HepG2 (cell line): ENCODE data around the gene ZNF428. TPM values are rescaled to one million over a fixed set of nuclear protein-coding genes. Genes with fewer than 3 reads are reported as not detected.

ENCODE experiments used
- ATRX ChIP-seq: sonication (generic); formaldehyde crosslinking; IDR thresholded peaks from 2 replicates; pipeline ENCODE4 v1.4.0; 2020; ENCODE audit warnings: missing genetic modification reagents, borderline replicate concordance
- CBX5 ChIP-seq: sonication (generic); formaldehyde crosslinking; IDR thresholded peaks from 2 replicates; pipeline ENCODE4 v1.4.0; 2020; ENCODE audit warnings: missing genetic modification reagents, borderline replicate concordance
- HNRNPK ChIP-seq: fragments of 200-400 bp; formaldehyde crosslinking; IDR thresholded peaks from 2 replicates; pipeline ENCODE4 v1.6.1; 2018; ENCODE audit warnings: low read length, low read depth, moderate library complexity, mild to moderate bottlenecking; ENCODE audit not compliant: poor library complexity, severe bottlenecking
- JUND ChIP-seq: sonication (generic); formaldehyde crosslinking; IDR thresholded peaks from 2 replicates; pipeline ENCODE4 v1.8.0; 2022; ENCODE audit warnings: mild to moderate bottlenecking, missing genetic modification reagents
- KDM6A ChIP-seq: IDR thresholded peaks from 2 replicates; pipeline ENCODE4 v1.6.1; 2016; ENCODE audit warnings: low read depth
- NFRKB ChIP-seq: fragments of 450-650 bp; IDR thresholded peaks from 2 replicates; pipeline ENCODE4 v1.6.1; 2017
- REL ChIP-seq: sonication (generic); formaldehyde crosslinking; conservative IDR thresholded peaks from 2 replicates; pipeline ENCODE4 v1.8.0; 2022; ENCODE audit warnings: mild to moderate bottlenecking, missing genetic modification reagents, moderate library complexity
- SCMH1 ChIP-seq: sonication (generic); formaldehyde crosslinking; IDR thresholded peaks from 2 replicates; pipeline ENCODE4 v1.9.0; 2021; ENCODE audit warnings: missing genetic modification reagents, mild to moderate bottlenecking, borderline replicate concordance
- ZMYM4 ChIP-seq: sonication (generic); formaldehyde crosslinking; IDR thresholded peaks from 2 replicates; pipeline ENCODE4 v1.8.1; 2023; ENCODE audit warnings: mild to moderate bottlenecking, missing genetic modification reagents
- ZNF234 ChIP-seq: sonication (generic); formaldehyde crosslinking; conservative IDR thresholded peaks from 2 replicates; pipeline ENCODE4 v1.5.1; 2020; ENCODE audit warnings: mild to moderate bottlenecking, missing genetic modification reagents
- ZNF563 ChIP-seq: sonication (generic); formaldehyde crosslinking; IDR thresholded peaks from 2 replicates; pipeline ENCODE4 v1.8.0; 2022; ENCODE audit warnings: mild to moderate bottlenecking, moderate library complexity, missing genetic modification reagents
- ZNF598 ChIP-seq: sonication (generic); formaldehyde crosslinking; IDR thresholded peaks from 2 replicates; pipeline ENCODE4 v1.5.1; 2020; ENCODE audit warnings: mild to moderate bottlenecking, missing genetic modification reagents, borderline replicate concordance
- ZNF703 ChIP-seq: sonication (generic); formaldehyde crosslinking; IDR thresholded peaks from 2 replicates; pipeline ENCODE4 v1.5.1; 2020; ENCODE audit warnings: missing genetic modification reagents, mild to moderate bottlenecking, moderate library complexity, borderline replicate concordance
- ZNF816 ChIP-seq: sonication (generic); formaldehyde crosslinking; IDR thresholded peaks from 2 replicates; pipeline ENCODE4 v1.8.0; 2022; ENCODE audit warnings: missing genetic modification reagents, mild to moderate bottlenecking, borderline replicate concordance
- polyA plus RNA-seq, 8 experiments: library from polyadenylated mRNA; depleted of rRNA in 3 of 8; stranded (reverse) in 7 of 8; unstranded in 1 of 8; fragments of >200 nt; fragmentation: Illumina TruSeq in 4 of 8; extraction: Trizol in 4 of 8; gene quantifications; 2 replicates each; pipeline versions ENCODE4 v1.2.1 to v1.2.3, GENCODE V29; 2011 to 2016; ENCODE audit warnings: low read depth in 4 of 8, missing spikeins in 1 of 8, mixed read lengths in 1 of 8; ENCODE audit not compliant: insufficient read depth in 1 of 8
- total RNA-seq, 5 experiments: library from RNA; depleted of rRNA; stranded (reverse); fragments of >200 nt; fragmentation: Illumina TruSeq; extraction: Trizol; gene quantifications; 2 replicates each; pipeline ENCODE4 v1.2.3, GENCODE V29; 2016; ENCODE audit warnings: low read depth in 1 of 5
- TF ChIP-seq, protein P1 (sequence below): fragments of 450-650 bp; IDR thresholded peaks from 2 replicates; pipeline ENCODE4 v1.6.1; 2017; ENCODE audit warnings: mild to moderate bottlenecking
- TF ChIP-seq, protein P2 (sequence below): sonication (generic); formaldehyde crosslinking; IDR thresholded peaks from 2 replicates; pipeline ENCODE4 v1.5.0; 2020; ENCODE audit warnings: missing genetic modification reagents, mild to moderate bottlenecking, borderline replicate concordance
- TF ChIP-seq, protein P3 (sequence below): sonication (generic); formaldehyde crosslinking; IDR thresholded peaks from 2 replicates; pipeline ENCODE4 v1.8.1; 2023; ENCODE audit warnings: mild to moderate bottlenecking, missing genetic modification reagents, borderline replicate concordance
- TF ChIP-seq, protein P4 (sequence below): sonication (generic); formaldehyde crosslinking; IDR thresholded peaks from 2 replicates; pipeline ENCODE4 v1.4.0; 2020; ENCODE audit warnings: mild to moderate bottlenecking, missing genetic modification reagents
- TF ChIP-seq, protein P5 (sequence below): sonication (generic); formaldehyde crosslinking; IDR thresholded peaks from 2 replicates; pipeline ENCODE4 v1.4.0; 2020; ENCODE audit warnings: missing genetic modification reagents
- TF ChIP-seq, protein P6 (sequence below): sonication (generic); formaldehyde crosslinking; IDR thresholded peaks from 2 replicates; pipeline ENCODE4 v1.4.0; 2020; ENCODE audit warnings: missing genetic modification reagents, low read depth, mild to moderate bottlenecking, borderline replicate concordance

Gene ZNF428
- total and polyA plus RNA-seq, 2 of the 13 experiments (the other 11 are each of a cell fraction or from before 2014, with no cell fraction given), result 10.4 to 26.9 TPM

DNA sequence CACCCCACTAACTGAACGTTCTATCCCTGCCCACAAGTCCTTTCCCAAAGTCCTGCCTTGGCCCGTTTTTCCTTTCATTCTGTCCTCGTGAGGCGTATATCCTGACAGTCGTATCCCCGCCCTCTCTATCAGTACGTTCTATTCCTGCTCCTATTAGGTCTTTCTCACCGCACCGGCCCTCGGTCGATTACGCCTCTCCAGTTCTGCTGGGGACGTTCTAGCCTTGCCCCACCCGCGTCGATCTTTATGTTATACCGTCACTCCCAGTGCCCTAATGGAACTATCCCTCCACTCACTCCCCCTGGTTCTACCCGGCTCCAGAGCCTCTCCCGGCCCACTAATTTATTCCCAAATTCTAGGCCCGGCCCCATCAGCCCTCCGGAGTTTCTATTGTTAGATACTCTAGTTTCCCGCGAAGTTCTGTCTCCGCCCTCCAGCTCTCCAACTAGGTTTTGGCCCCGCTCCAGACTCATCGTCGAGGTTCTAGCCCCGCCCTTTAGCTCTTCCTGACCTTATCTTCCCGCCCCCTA lies 48.5 kb upstream of the ZNF428 start (continued):
- TF ChIP-seq CBX5 (CRISPR knock-in tag) (no peak), ZNF816 (CRISPR knock-in tag) (no peak), ZMYM4 (no peak), ZNF234 (CRISPR knock-in tag) (no peak), ZNF703 (CRISPR knock-in tag) (no peak), SCMH1 (CRISPR knock-in tag) (no peak), JUND (CRISPR knock-in tag) (no peak), ATRX (CRISPR knock-in tag) (no peak), NFRKB (no peak), KDM6A (CRISPR knock-in tag) (no peak), ZNF598 (CRISPR knock-in tag) (no peak), ZNF563 (CRISPR knock-in tag) (no peak), REL (CRISPR knock-in tag) (no peak), HNRNPK (no peak)
- TF ChIP-seq, protein P1, sequence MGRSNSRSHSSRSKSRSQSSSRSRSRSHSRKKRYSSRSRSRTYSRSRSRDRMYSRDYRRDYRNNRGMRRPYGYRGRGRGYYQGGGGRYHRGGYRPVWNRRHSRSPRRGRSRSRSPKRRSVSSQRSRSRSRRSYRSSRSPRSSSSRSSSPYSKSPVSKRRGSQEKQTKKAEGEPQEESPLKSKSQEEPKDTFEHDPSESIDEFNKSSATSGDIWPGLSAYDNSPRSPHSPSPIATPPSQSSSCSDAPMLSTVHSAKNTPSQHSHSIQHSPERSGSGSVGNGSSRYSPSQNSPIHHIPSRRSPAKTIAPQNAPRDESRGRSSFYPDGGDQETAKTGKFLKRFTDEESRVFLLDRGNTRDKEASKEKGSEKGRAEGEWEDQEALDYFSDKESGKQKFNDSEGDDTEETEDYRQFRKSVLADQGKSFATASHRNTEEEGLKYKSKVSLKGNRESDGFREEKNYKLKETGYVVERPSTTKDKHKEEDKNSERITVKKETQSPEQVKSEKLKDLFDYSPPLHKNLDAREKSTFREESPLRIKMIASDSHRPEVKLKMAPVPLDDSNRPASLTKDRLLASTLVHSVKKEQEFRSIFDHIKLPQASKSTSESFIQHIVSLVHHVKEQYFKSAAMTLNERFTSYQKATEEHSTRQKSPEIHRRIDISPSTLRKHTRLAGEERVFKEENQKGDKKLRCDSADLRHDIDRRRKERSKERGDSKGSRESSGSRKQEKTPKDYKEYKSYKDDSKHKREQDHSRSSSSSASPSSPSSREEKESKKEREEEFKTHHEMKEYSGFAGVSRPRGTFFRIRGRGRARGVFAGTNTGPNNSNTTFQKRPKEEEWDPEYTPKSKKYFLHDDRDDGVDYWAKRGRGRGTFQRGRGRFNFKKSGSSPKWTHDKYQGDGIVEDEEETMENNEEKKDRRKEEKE, result no peak
- TF ChIP-seq, protein P2, sequence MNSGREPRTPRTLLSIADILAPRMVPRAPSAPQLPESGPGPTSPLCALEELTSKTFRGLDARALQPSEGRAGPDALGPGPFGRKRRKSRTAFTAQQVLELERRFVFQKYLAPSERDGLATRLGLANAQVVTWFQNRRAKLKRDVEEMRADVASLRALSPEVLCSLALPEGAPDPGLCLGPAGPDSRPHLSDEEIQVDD (CRISPR knock-in tag), result no peak
- TF ChIP-seq, protein P3, sequence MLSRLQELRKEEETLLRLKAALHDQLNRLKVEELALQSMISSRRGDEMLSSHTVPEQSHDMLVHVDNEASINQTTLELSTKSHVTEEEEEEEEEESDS (CRISPR knock-in tag), result no peak
- TF ChIP-seq, protein P4, sequence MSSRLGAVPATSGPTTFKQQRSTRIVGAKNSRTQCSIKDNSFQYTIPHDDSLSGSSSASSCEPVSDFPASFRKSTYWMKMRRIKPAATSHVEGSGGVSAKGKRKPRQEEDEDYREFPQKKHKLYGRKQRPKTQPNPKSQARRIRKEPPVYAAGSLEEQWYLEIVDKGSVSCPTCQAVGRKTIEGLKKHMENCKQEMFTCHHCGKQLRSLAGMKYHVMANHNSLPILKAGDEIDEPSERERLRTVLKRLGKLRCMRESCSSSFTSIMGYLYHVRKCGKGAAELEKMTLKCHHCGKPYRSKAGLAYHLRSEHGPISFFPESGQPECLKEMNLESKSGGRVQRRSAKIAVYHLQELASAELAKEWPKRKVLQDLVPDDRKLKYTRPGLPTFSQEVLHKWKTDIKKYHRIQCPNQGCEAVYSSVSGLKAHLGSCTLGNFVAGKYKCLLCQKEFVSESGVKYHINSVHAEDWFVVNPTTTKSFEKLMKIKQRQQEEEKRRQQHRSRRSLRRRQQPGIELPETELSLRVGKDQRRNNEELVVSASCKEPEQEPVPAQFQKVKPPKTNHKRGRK, result no peak
- TF ChIP-seq, protein P5, sequence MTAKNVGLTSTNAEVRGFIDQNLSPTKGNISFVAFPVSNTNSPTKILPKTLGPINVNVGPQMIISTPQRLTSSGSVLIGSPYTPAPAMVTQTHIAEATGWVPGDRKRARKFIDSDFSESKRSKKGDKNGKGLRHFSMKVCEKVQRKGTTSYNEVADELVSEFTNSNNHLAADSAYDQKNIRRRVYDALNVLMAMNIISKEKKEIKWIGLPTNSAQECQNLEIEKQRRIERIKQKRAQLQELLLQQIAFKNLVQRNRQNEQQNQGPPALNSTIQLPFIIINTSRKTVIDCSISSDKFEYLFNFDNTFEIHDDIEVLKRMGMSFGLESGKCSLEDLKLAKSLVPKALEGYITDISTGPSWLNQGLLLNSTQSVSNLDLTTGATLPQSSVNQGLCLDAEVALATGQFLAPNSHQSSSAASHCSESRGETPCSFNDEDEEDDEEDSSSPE (CRISPR knock-in tag), result no peak
- TF ChIP-seq, protein P6, sequence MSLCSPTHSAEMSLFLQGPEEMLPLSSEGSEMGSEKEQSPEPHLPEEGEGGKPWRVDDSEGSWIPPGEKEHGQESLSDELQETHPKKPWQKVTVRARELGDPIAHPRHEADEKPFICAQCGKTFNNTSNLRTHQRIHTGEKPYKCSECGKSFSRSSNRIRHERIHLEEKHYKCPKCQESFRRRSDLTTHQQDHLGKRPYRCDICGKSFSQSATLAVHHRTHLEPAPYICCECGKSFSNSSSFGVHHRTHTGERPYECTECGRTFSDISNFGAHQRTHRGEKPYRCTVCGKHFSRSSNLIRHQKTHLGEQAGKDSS (CRISPR knock-in tag), result no peak
